GM18867 (cell line): Measurements from ENCODE around the gene WASF2.
"Not testable (repeated sequence)": the region's sequence is repeated elsewhere in the genome, so short reads cannot be mapped to it uniquely, and the experiment has no call there.

Source experiments
- ATAC-seq: cut with Tn5 transposase; IDR thresholded peaks from one replicate; pipeline ENCODE4 v1.9.1; 2021; ENCODE audit warnings: mild to moderate bottlenecking, moderate library complexity; ENCODE audit not compliant: unreplicated experiment

WASF2 gene

GRCh38 chr1:27503033-27503432 is 13.1 kb upstream of the WASF2 start:
- ATAC-seq, result no peak

GRCh38 chr1:27501159-27501558 is 11.2 kb upstream of the WASF2 start:
- ATAC-seq, result not testable (repeated sequence)

- no peak for ATAC-seq
Observed at GRCh38 chr1:27499142-27499541, 9.2 kb upstream of the WASF2 start.

- no peak for ATAC-seq
Observed at GRCh38 chr1:27496604-27497155, 6.7 kb upstream of the WASF2 start.

GRCh38 chr1:27492796-27493195 is 2.8 kb upstream of the WASF2 start:
- no peak for ATAC-seq

- no peak for ATAC-seq
Observed at GRCh38 chr1:27491748-27492700, 2.1 kb upstream of the WASF2 start.

GRCh38 chr1:27489501-27489972 is 430 bp downstream of the WASF2 start:
- ATAC-seq, result no peak

- no peak for ATAC-seq
Observed at GRCh38 chr1:27487966-27488884, 1.7 kb downstream of the WASF2 start.

- ATAC-seq, result no peak
Observed at GRCh38 chr1:27485363-27485762, 4.6 kb downstream of the WASF2 start.

GRCh38 chr1:27483659-27484058 is 6.3 kb downstream of the WASF2 start:
- ATAC-seq, result no peak

GRCh38 chr1:27481994-27482620 is 7.9 kb downstream of the WASF2 start:
- ATAC-seq, result peak; percentile 44

- no peak for ATAC-seq
Observed at GRCh38 chr1:27478098-27478497, 11.9 kb downstream of the WASF2 start.

GRCh38 chr1:27476237-27476636 is 13.7 kb downstream of the WASF2 start:
- no peak for ATAC-seq

GRCh38 chr1:27475720-27476119 is 14.2 kb downstream of the WASF2 start:
- ATAC-seq, result no peak

- ATAC-seq, result no peak
Observed at GRCh38 chr1:27473755-27474154, 16.2 kb downstream of the WASF2 start.

GRCh38 chr1:27472098-27472497 is 17.9 kb downstream of the WASF2 start:
- ATAC-seq, result not testable (repeated sequence)

GRCh38 chr1:27471477-27471876 is 18.5 kb downstream of the WASF2 start:
- ATAC-seq, result no peak

GRCh38 chr1:27469334-27469733 is 20.6 kb downstream of the WASF2 start:
- ATAC-seq, result no peak

GRCh38 chr1:27468378-27468777 is 21.6 kb downstream of the WASF2 start:
- not testable (repeated sequence) for ATAC-seq

GRCh38 chr1:27464926-27465647 is 24.9 kb downstream of the WASF2 start:
- ATAC-seq, result no peak
